HPDE6-E6E7 (cell line): ENCODE results near the gene COX17.

ENCODE experiments used
- DNase-seq: peaks from one replicate; pipeline ENCODE4 v3.0.0; 2011; ENCODE audit warnings: missing footprints; ENCODE audit errors: extremely low spot score

COX17 gene

GRCh38 chr3:119675188-119675874 is 1.9 kb downstream of the COX17 start:
- no peak for DNase-seq

GRCh38 chr3:119673875-119674274 is 3.3 kb downstream of the COX17 start:
- no peak for DNase-seq

- DNase-seq = no peak
Measured at GRCh38 chr3:119672776-119673175, 4.4 kb downstream of the COX17 start.

GRCh38 chr3:119669906-119670570 is 7.2 kb downstream of the COX17 start:
- DNase-seq = no peak

GRCh38 chr3:119665954-119666559 is 11.1 kb downstream of the COX17 start:
- DNase-seq = no peak

GRCh38 chr3:119664850-119665379 is 12.3 kb downstream of the COX17 start:
- DNase-seq = no peak

- no peak for DNase-seq
Measured at GRCh38 chr3:119664370-119664769, 12.8 kb downstream of the COX17 start.

GRCh38 chr3:119663885-119664284 is 13.3 kb downstream of the COX17 start:
- DNase-seq = no peak

- DNase-seq = no peak
Measured at GRCh38 chr3:119662604-119663373, 14.4 kb downstream of the COX17 start.

- DNase-seq = no peak
Measured at GRCh38 chr3:119660474-119661440, 16.4 kb downstream of the COX17 start, which contains the start of gene POPDC2. Gene POPDC2, minus strand, starts transcription at chr3:119660589. Its CDS starts 166 bp downstream, at chr3:119660423.

- DNase-seq = no peak
Measured at GRCh38 chr3:119659606-119660291, 17.5 kb downstream of the COX17 start.

- DNase-seq = no peak
Measured at GRCh38 chr3:119658994-119659393, 18.2 kb downstream of the COX17 start.

GRCh38 chr3:119657887-119658702 is 19.1 kb downstream of the COX17 start:
- DNase-seq = no peak

GRCh38 chr3:119653876-119654275 is 23.3 kb downstream of the COX17 start:
- DNase-seq = no peak

GRCh38 chr3:119652306-119653033 is 24.7 kb downstream of the COX17 start:
- DNase-seq = no peak

GRCh38 chr3:119649761-119650160 is 27.4 kb downstream of the COX17 start:
- DNase-seq = no peak

GRCh38 chr3:119647843-119648575 is 29.2 kb downstream of the COX17 start:
- DNase-seq = no peak

GRCh38 chr3:119647171-119647570 is 30.0 kb downstream of the COX17 start:
- no peak for DNase-seq
